GM12878 (cell line): Measurements from ENCODE around the gene SMOC2. TPM values are rescaled to one million over a fixed set of nuclear protein-coding genes. Genes with fewer than 3 reads are reported as not detected.

Source experiments
- ATAC-seq: fragments of 200-7000 bp; cut with Tn5 transposase; 3 replicates; pipeline ENCODE4 v1.9.1; 2020; ENCODE audit warnings: mild to moderate bottlenecking, moderate library complexity
- BruUV-seq: library from RNA; stranded (reverse); fragments of 400-500 nt; replicated peaks from 2 replicates; lab custom pipeline; 2021; lab: Mats Ljungman, UMichigan
- CTCF ChIA-PET: fragments of 300-600 bp; sonication (Branson Sonifier 250); formaldehyde crosslinking; extraction: SDS; loops from one replicate; lab custom pipeline; 2021; ENCODE audit warnings: inconsistent platforms; lab: Yijun Ruan, JAX
- POLR2A ChIA-PET: fragments of 350-600 bp; formaldehyde crosslinking; extraction: SDS; loops from one replicate; lab custom pipeline; 2021; ENCODE audit warnings: inconsistent platforms; lab: Charles Lee
- RAD21 ChIA-PET: fragments of 300-600 bp; sonication (Branson Sonifier 250); formaldehyde crosslinking; loops from one replicate; lab custom pipeline; 2023; ENCODE audit warnings: antibody characterized with exemption; ENCODE audit not compliant: unreplicated experiment; lab: Charles Lee
- SMC1A ChIA-PET: fragments of 300-600 bp; sonication (Branson Sonifier 250); formaldehyde crosslinking; loops from one replicate; lab custom pipeline; 2023; ENCODE audit not compliant: unreplicated experiment, uncharacterized antibody; lab: Charles Lee
- DNase-seq: peaks from one replicate; pipeline ENCODE4 v3.0.0-alpha.2; 2011; ENCODE audit warnings: low read depth, low spot score
- FAIRE-seq: peaks from 3 replicates; lab custom pipeline; 2011; peaks lifted over from hg19 to GRCh38; lab: Jason Lieb, UNC
- H2AFZ ChIP-seq: 2 replicates; pipeline ENCODE4 v1.6.0; 2011; ENCODE audit warnings: low read depth, low read length, control low read depth; ENCODE audit not compliant: control insufficient read depth
- H3K27ac ChIP-seq: 2 replicates; pipeline ENCODE4 v1.5.1; 2011; ENCODE audit warnings: control low read depth; ENCODE audit not compliant: control insufficient read depth, insufficient read depth
- H3K27me3 ChIP-seq, 2 experiments: replicated peaks in 1 of 2; 2 replicates each; pipeline versions ENCODE4 v1.6.0 to v1.6.1; 2011; ENCODE audit warnings: low read length in 1 of 2; ENCODE audit not compliant: control insufficient read depth in 2 of 2, insufficient read depth in 2 of 2
- H3K36me3 ChIP-seq, 2 experiments: 2 replicates each; pipeline ENCODE4 v1.5.1; 2011; ENCODE audit warnings: low read length in 1 of 2; ENCODE audit not compliant: control insufficient read depth in 2 of 2, insufficient read depth in 2 of 2
- H3K4me1 ChIP-seq: 2 replicates; pipeline ENCODE4 v1.6.1; 2011; ENCODE audit warnings: mild to moderate bottlenecking, low read length, moderate library complexity, mixed read lengths; ENCODE audit not compliant: control insufficient read depth, insufficient read depth
- H3K4me2 ChIP-seq: 2 replicates; pipeline ENCODE4 v1.6.0; 2011; ENCODE audit warnings: control low read depth; ENCODE audit not compliant: control insufficient read depth, insufficient read depth
- H3K4me3 ChIP-seq: fragments of 200-600 bp; sonication (generic); 2 replicates; pipeline ENCODE4 v1.5.1; 2016
- H3K79me2 ChIP-seq: 2 replicates; pipeline ENCODE4 v1.6.0; 2011; ENCODE audit warnings: low read length; ENCODE audit not compliant: control insufficient read depth, insufficient read depth
- H3K9ac ChIP-seq: 2 replicates; pipeline ENCODE4 v1.8.0; 2011; ENCODE audit warnings: low read length, control low read depth, mixed read lengths; ENCODE audit not compliant: control insufficient read depth, insufficient read depth
- H3K9me3 ChIP-seq: replicated peaks from 3 replicates; pipeline ENCODE4 v1.5.1; 2011; ENCODE audit warnings: mild to moderate bottlenecking, low read length; ENCODE audit not compliant: control insufficient read depth, insufficient read depth
- H4K20me1 ChIP-seq: 2 replicates; pipeline ENCODE4 v1.6.0; 2011; ENCODE audit not compliant: control insufficient read depth, insufficient read depth
- CREM ChIP-seq: IDR thresholded peaks from 2 replicates; pipeline ENCODE4 v1.6.1; 2014; ENCODE audit warnings: antibody characterized with exemption, low read depth
- ETV6 ChIP-seq, 2 experiments: fragments of 450-650 bp in 1 of 2; IDR thresholded peaks in 1 of 2; conservative IDR thresholded peaks in 1 of 2; 2 replicates each; pipeline ENCODE4 v1.6.1; 2014; ENCODE audit warnings: antibody characterized with exemption in 1 of 2, borderline replicate concordance in 1 of 2, low read depth in 1 of 2, mild to moderate bottlenecking in 1 of 2, moderate library complexity in 1 of 2
- HCFC1 ChIP-seq: fragments of 150-350 bp; IDR thresholded peaks from 2 replicates; pipeline ENCODE4 v1.6.1; 2014; ENCODE audit warnings: low read length
- MTA2 ChIP-seq: fragments of 450-650 bp; IDR thresholded peaks from 2 replicates; pipeline ENCODE4 v1.6.1; 2016; ENCODE audit warnings: low read depth, mild to moderate bottlenecking, moderate library complexity
- MYB ChIP-seq: fragments of 150-350 bp; IDR thresholded peaks from 2 replicates; pipeline ENCODE4 v1.6.1; 2014; ENCODE audit warnings: mild to moderate bottlenecking, low read depth, low read length, borderline replicate concordance
- MYC ChIP-seq: IDR thresholded peaks from 2 replicates; pipeline ENCODE4 v1.6.1; 2011; ENCODE audit warnings: mild to moderate bottlenecking, low read length, moderate library complexity, inconsistent platforms; ENCODE audit not compliant: insufficient read depth, insufficient replicate concordance, insufficient read length, severe bottlenecking
- NFYA ChIP-seq: IDR thresholded peaks from 2 replicates; pipeline ENCODE4 v1.6.1; 2011; ENCODE audit warnings: low read depth, mild to moderate bottlenecking, low read length, improper control_type of control experiment, borderline replicate concordance
- NFYB ChIP-seq: IDR thresholded peaks from 2 replicates; pipeline ENCODE4 v1.6.1; 2011; ENCODE audit warnings: low read depth, mild to moderate bottlenecking, low read length, improper control_type of control experiment, moderate library complexity; ENCODE audit not compliant: insufficient read depth
- NRF1 ChIP-seq: conservative IDR thresholded peaks from 2 replicates; pipeline ENCODE4 v1.6.1; 2011; ENCODE audit warnings: mild to moderate bottlenecking, low read depth, low read length, improper control_type of control experiment
- POLR2A ChIP-seq: IDR thresholded peaks from 2 replicates; pipeline ENCODE4 v1.6.1; 2011; ENCODE audit warnings: low read depth, mild to moderate bottlenecking, low read length
- SRF ChIP-seq, 2 experiments: IDR thresholded peaks; 2 replicates each; pipeline ENCODE4 v1.6.1; 2011; ENCODE audit warnings: low read depth in 2 of 2, low read length in 2 of 2, mild to moderate bottlenecking in 1 of 2, moderate library complexity in 1 of 2
- TBL1XR1 ChIP-seq: IDR thresholded peaks from 2 replicates; pipeline ENCODE4 v1.6.1; 2012; ENCODE audit warnings: low read depth, low read length, improper control_type of control experiment
- WGBS: methylation state at CpG from one replicate; pipeline ENCODE4 v1.1.6; 2016; ENCODE audit warnings: low lambda C conversion rate; ENCODE audit not compliant: insufficient replicate concordance, insufficient coverage; ENCODE audit errors: missing lambda C conversion rate; 5-methylcytosine and 5-hydroxymethylcytosine counted together
- in situ Hi-C: fragments of 300-500 bp; cut with MboI; formaldehyde crosslinking; loops from 9 replicates; pipeline ENCODE4 v1.14.3; 2018; ENCODE audit warnings: mixed read lengths
- intact Hi-C: fragments of 100-400 bp; cut with micrococcal nuclease; formaldehyde crosslinking; loops from one replicate; pipeline ENCODE4 v1.14.2; 2022; ENCODE audit not compliant: unreplicated experiment
- polyA plus RNA-seq, 11 experiments: library from polyadenylated mRNA; depleted of rRNA in 4 of 11; unstranded in 6 of 11; stranded (reverse) in 5 of 11; fragments of >200 nt; fragmentation: Nextera tagmentation in 4 of 11; fragmentation: Illumina TruSeq in 1 of 11; extraction: Ambion mirVana in 4 of 11; extraction: Trizol in 1 of 11; gene quantifications; 1 replicate in 1 of 11; 2 replicates in 10 of 11; pipeline versions ENCODE4 v1.2.1 to v1.2.3, GENCODE V29; 2011 to 2016; ENCODE audit warnings: inconsistent platforms in 2 of 11, missing spikeins in 2 of 11, low read depth in 1 of 11
- total RNA-seq, 4 experiments: library from RNA; depleted of rRNA in 3 of 4; stranded (reverse); fragments of >200 nt in 3 of 4; fragmentation: Illumina TruSeq in 1 of 4; extraction: Trizol in 1 of 4; gene quantifications; 2 replicates each; pipeline versions ENCODE4 v1.2.1 to v1.2.3, GENCODE V29; 2013 to 2021
- TF ChIP-seq, protein P1 (sequence below): IDR thresholded peaks from 2 replicates; pipeline ENCODE4 v1.6.1; 2011; ENCODE audit warnings: low read depth, low read length, improper control_type of control experiment, borderline replicate concordance

SMOC2 gene
- total and polyA plus RNA-seq, 10 of the 15 experiments (the other 5 are each of a cell fraction or from before 2014, with no cell fraction given), result 0.10 to 0.12 TPM; not detected in 8

- TF ChIP-seq MYB, result no peak
- no peak for TF ChIP-seq POLR2A
- no peak for TF ChIP-seq MTA2
- TF ChIP-seq MYC, result no peak
- TF ChIP-seq TBL1XR1, result no peak
- no peak for TF ChIP-seq NFYA
- no peak for TF ChIP-seq ETV6 (conservative IDR thresholded peaks at IDR 0.05 in 1 of 2, IDR thresholded peaks at IDR 0.05 in 1 of 2; ENCODE audit: borderline replicate concordance in 1 of 2, low read depth in 1 of 2)
- no peak for TF ChIP-seq HCFC1
- no peak for TF ChIP-seq CREM
- no peak for TF ChIP-seq NFYB
- no peak for TF ChIP-seq SRF (IDR thresholded peaks at IDR 0.05; ENCODE audit: low read depth in 2 of 2, low read length in 2 of 2)
- TF ChIP-seq, protein P1, sequence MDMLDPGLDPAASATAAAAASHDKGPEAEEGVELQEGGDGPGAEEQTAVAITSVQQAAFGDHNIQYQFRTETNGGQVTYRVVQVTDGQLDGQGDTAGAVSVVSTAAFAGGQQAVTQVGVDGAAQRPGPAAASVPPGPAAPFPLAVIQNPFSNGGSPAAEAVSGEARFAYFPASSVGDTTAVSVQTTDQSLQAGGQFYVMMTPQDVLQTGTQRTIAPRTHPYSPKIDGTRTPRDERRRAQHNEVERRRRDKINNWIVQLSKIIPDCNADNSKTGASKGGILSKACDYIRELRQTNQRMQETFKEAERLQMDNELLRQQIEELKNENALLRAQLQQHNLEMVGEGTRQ, result no peak
- no peak for TF ChIP-seq NRF1
- DNase-seq (no peak), FAIRE-seq (no peak), ATAC-seq (no peak)
- no peaks in the 10 kb centered on the region for H3K27me3 ChIP-seq
- RAD21 ChIA-PET, result no interaction called here
- no peak overlapping the region for H3K9ac ChIP-seq
- intact Hi-C loops, result no loop called here
- H3K4me1 ChIP-seq, result no peaks in the 10 kb centered on the region
- no peaks in the 10 kb centered on the region for H3K79me2 ChIP-seq
- POLR2A ChIA-PET, result no interaction called here
- no TSS peak for BruUV-seq
- CTCF ChIA-PET, result no interaction called here
- H2AFZ ChIP-seq, result no peak overlapping the region
- H3K4me2 ChIP-seq, result no peak overlapping the region
- 49% methylated on average over 7 of the region's 7 CpGs for WGBS
- H3K9me3 ChIP-seq, result no peaks in the 10 kb centered on the region
- H3K36me3 ChIP-seq, result no peaks in the 10 kb centered on the region
- no peak overlapping the region for H3K27ac ChIP-seq
- no peaks in the 10 kb centered on the region for H4K20me1 ChIP-seq
- SMC1A ChIA-PET, result no interaction called here
- in situ Hi-C loops, result no loop called here
- no peak overlapping the region for H3K4me3 ChIP-seq
Measured at GRCh38 chr6:168418711-168419121, 22.3 kb upstream of the SMOC2 start.
